Activated T-cell treated with anti-CD3 and anti-CD28 coated beads for 1 hour (primary cell): ENCODE measurements around the gene AGXT2.
"Not testable (repeated sequence)": the region's sequence is repeated elsewhere in the genome, so short reads cannot be mapped to it uniquely, and the experiment has no call there.

Experiments used
- DNase-seq: peaks from one replicate; pipeline ENCODE4 v3.0.0-alpha.2; 2020; ENCODE audit warnings: low read depth

Gene AGXT2

GRCh38 chr5:35052838-35053237 lies 5.1 kb upstream of the AGXT2 start:
- no peak for DNase-seq

- DNase-seq: no peak
These were observed 2.9 kb upstream of the AGXT2 start for GRCh38 chr5:35050541-35051126.

GRCh38 chr5:35048910-35049309 lies 1.2 kb upstream of the AGXT2 start:
- DNase-seq: no peak

DNA sequence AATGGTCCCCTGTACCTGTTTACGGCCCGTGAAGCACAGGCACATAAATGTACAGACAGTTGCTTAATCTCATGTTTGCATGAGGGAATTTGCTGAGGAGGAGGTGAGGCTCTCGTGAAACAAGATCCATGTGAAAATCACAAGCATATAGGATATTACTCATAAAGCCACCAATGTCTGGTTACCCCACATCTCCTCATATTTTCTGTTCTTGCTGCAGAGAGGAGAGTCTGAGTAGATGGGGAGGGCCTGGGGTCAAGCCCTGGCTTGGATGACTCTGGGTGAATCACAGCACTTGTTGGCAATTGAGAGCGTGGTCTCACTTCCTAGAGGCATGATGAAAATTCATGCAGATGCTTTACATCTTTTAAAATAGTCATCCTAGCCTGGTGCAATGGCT lies 975 bp downstream of the AGXT2 start:
- DNase-seq: no peak

DNA sequence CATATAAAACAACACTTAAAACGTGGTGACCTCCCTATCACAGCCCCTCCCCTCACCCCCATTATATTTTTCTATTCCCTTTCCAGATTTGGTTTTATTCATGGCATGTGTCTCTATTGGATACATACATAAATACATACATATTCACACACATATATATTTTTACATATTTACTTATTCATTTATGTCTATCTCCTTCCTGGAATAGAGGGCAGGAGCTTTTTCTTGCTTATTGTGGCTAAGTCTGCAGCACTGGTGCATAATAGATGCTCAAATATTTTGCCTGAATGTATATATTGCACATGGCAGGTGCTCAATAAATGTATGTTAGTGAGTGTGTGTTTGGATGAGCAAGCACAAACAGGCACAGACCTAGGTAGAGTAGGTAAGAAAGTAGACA lies 2.5 kb downstream of the AGXT2 start:
- no peak for DNase-seq

GRCh38 chr5:35044649-35045048 lies 3.1 kb downstream of the AGXT2 start:
- DNase-seq: no peak

- no peak for DNase-seq
These were observed 5.0 kb downstream of the AGXT2 start for GRCh38 chr5:35042781-35043180.

- no peak for DNase-seq
These were observed 6.5 kb downstream of the AGXT2 start for GRCh38 chr5:35041261-35041660.

GRCh38 chr5:35038891-35039290 lies 8.9 kb downstream of the AGXT2 start:
- no peak for DNase-seq

DNA sequence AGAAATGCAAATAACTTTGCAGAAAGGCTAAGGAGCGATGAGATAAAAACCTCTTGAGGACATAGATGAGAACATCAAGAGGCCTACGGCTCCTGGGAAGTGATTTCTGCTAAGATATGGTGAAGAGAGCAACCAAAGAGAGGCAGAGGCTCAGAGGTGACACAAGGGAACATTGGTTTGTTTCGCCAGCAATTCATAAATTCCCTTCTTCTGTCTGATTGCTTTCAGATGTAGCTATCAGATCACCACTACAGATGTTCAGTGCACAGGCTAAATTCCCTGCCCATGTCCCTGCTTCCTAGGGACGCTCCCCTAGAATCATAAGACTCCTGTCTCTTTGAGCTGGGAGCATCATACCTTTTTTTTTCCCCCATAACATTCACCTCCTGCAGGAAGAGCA lies 11.2 kb downstream of the AGXT2 start:
- no peak for DNase-seq

- not testable (repeated sequence) for DNase-seq
These were observed 11.8 kb downstream of the AGXT2 start for GRCh38 chr5:35035929-35036328.

- DNase-seq: no peak
These were observed 12.5 kb downstream of the AGXT2 start for GRCh38 chr5:35035271-35035670.

DNA sequence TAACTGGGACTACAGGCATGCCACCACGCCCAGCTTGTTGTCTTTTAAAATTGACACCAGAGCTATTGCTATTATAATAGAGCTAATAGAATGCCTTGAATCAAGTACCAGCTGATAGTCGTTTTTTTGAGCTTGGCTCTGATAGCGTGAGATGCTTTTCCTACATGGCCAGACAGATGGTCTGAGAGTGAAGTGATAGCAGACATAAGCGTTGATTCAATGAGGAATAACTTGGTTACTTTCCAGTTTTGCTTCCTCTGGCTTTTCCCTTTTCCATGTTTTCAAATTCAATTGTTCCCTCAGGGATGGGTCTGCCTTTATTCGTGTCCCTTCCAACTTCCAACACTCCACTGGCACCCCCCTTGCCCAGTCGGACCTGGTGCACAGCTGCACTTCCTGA lies 15.4 kb downstream of the AGXT2 start:
- DNase-seq: no peak

DNA sequence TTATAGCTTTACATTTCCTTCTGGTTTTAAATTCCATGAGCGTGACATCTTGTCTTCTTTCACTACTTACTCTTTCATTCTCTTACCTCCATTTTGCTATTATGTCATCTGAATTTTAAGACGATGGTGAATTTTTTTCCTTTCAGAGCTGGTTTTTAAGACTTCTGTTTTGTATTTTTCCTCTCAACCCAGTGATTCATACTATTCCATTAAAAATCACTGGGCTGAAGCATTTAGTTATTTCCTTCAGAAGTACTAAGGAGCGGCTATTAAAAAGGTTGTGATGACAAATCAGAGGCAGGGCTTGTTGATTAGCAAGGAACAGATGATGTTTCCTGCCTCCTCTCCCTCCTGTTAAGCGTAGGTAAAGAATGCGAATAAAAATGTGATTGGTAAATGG lies 16.5 kb downstream of the AGXT2 start:
- DNase-seq: no peak

DNA sequence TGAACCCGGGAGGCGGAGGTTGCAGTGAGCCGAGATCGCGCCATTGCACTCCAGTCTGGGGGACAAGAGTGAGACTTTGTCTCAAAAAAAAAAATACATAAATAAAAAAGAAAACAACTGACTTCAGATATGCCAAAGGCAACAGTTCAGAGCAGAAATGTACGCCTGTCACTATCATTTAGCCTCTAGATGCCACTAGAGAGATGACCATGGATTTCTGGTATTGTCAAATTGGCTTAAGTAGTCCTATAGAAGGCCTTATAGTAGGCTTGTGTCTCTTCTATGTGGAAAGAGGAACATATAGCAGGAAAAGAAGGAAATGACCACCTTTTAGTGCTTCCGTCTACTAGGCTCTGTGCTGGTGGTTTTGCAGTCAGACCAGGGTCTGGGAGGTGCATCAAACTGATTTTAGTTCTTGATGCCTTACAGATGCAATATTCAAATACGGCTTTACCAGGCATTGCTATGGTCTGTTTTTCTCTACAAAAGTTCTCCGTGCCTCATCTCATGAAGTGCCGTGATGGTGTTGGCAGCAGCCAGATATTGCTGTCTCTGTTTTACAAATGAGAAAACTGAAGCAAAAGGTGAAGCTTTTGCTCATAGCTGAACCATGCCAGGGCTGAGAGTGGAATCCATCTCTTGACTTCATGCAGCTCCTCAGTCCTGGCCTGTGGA lies 17.2 kb downstream of the AGXT2 start:
- no peak for DNase-seq

GRCh38 chr5:35029333-35029732 lies 18.4 kb downstream of the AGXT2 start:
- no peak for DNase-seq

DNA sequence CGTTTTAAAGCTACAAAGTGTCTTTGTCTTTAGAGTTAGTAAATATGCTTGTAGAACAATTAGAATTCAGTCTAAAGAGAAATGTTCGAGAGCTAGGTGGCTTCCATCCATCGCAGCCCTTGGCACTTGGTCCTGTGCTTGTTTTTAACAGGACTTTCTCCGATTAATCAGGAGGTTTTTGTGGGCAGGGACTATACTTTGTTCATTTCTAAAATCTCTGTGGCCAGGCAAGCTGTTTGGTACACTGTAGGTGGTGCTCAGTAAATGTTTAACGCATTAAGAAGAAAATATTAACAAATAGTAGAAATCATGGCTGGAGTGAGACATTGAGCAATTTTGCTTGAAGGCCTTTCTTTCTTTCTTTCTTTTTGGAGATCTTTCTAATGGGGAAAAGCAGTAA lies 20.8 kb downstream of the AGXT2 start:
- DNase-seq: no peak

- DNase-seq: no peak
These were observed 21.4 kb downstream of the AGXT2 start for GRCh38 chr5:35026280-35026840.

DNA sequence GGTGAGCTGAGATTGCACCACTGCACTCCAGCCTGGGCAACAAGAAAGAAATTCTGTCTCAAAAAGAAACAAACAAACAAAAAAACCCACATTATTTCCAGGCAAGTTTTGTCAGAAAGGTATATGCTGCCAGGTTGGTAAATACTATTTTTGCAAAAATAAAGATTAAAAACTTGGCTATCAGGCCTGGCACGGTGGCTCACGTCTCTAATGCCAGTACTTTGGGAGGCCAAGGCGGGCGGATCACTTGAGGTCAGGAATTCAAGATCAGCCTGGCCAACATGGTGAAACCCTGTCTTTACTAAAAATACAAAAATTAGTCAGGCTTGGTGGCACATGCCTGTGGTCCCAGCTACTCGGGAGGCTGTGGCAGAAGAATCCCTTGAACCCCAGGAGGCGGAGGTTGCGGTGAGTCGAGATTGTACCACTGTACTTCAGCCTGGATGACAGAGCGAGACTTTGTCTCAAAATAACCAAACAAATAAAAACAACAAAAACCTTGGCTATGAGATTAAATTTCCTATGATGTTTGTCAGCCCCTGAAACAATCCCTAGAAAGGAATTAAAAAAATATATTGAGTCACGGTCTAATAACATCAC lies 22.7 kb downstream of the AGXT2 start:
- no peak for DNase-seq

DNA sequence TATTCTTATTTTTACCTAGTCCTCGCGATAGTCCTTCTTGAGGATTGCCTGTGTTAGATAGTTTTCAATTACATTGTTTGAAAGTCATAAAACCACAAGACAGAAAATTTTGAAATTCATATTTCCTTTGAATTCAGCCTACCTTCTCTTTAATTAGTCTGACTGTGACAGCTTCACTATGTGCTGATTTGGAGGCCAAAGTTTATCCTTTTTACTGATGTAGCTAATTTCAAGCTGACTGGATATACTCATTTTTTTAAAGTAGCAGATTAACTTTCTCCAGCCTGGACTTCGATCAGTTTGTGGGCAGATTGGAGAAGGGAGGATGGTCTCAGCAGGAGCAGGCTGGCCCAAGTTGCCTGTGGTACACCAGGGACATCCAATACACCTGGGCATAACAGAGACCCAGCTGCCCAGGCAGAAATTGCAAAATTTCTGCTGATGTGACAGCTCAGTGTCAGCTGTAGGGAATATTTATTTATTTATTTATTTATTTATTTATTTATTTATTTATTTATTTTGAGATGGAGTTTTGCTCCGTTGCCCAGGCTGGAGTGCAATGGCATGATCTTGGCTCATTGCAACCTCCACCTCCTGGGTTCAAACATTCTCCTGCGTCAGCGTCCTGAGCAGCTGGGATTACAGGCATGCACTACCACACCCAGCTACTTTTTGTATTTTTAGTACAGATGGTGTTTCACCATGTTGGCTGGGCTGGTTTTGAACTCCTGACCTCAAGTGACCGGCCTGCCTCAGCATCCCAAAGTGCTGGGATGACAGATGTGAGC lies 24.2 kb downstream of the AGXT2 start:
- no peak for DNase-seq

- no peak for DNase-seq
These were observed 31.3 kb downstream of the AGXT2 start for GRCh38 chr5:35016174-35017051.

DNA sequence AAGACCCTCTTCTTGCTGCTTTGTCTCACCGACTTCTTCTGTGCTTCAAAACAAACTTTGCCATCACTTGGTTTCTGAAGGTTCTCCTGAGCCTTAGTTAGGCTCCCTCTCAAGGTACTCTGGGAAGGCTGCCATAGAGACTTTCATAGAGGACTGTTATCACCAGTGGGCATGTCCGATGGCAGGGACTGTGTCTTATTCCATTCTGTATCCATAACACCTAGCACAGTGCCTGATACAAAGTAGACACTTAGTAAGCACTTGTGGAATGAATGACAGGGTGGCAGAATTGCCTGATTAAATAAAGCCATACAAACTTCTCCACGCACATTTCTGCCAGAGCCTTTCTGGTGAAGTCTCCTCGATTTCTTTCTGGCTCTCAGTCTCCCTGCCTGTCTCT lies 32.7 kb downstream of the AGXT2 start:
- DNase-seq: no peak
